Measurements from ENCODE around the gene WWC2.

Gene WWC2

DNA sequence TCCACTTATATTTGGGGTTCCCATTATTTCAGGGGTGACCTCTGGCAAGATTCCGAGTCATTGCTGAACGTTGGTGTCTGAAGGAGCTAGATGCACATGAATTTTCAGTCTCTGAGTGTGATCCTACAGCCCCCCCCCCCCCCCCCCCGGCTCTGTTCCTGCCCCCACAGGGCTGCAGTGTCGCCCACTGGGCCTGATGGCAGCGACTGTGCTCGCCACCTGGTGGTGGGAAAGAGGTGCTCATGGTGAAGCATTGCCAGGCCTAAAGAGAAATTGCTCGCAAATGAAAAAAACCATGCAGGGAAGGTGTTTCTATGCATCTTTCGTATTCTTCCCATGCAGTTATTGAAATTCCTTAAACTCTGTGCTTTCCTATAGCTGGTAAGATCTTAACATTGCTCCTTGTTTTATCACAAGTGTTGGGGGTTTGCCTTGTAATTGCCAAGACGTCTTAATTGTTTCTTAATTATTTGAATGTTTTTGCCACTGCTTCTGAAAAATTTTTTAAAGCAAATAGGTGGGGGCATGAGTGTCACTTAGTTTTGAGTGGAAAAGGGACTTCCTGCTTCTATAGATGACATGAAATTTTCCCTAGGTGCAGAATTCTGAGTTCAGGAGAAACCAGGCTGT lies 157.8 kb downstream of the WWC2 start:
- DNase-seq (ENCODE audit: low read depth in 3 of 3) = peak; percentile 8 to 38 (median 16)

DNA sequence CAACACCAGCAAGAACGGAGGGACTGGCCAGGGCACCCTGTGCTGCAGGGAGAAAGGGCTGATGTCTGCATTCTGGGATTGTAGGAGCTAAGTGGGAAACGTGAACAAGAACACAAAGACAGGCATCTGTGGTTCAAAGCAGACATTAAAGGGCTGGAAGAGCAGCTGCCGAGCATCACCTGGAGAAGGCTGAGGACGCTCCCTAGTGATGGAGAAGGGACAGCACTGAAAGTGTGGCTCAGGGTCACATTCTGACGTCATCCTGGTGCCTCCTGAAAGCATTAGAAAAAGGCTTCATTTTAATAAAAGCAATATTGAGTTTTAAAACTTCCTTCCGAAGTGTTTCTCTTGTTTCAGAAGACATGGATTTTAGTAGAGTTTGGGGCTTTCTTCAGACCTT lies 158.8 kb downstream of the WWC2 start:
- no peak for DNase-seq (ENCODE audit: low read depth in 3 of 3)

DNA sequence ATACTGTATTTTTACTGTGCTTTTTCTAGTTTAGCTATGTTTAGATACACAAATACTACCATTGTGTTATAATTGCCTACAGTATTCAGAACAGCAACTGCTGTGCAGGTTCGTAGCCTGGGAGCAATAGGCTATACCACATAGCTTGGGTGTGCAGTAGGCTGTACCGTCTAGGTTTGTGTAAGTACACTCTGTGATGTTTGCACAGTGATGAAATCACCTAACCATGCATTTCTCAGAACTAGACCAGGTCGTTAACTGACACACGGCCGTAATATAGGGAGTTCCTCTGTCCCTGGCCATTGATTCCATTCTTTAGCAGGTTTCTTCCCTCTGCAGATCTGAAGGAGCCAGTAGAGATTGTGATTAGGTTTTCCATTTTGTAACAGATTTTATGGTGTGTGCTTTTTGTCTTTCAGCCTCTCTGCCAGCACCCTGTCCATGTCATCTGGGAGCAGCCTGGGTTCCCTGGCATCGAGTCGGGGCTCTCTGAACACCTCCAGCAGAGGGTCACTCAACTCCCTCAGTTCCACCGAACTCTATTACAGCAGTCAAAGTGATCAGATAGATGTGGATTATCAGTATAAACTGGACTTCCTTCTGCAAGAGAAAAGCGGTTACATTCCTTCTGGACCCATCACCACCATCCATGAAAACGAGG lies 161.6 kb downstream of the WWC2 start:
- no peak for DNase-seq (ENCODE audit: low read depth in 3 of 3)

DNA sequence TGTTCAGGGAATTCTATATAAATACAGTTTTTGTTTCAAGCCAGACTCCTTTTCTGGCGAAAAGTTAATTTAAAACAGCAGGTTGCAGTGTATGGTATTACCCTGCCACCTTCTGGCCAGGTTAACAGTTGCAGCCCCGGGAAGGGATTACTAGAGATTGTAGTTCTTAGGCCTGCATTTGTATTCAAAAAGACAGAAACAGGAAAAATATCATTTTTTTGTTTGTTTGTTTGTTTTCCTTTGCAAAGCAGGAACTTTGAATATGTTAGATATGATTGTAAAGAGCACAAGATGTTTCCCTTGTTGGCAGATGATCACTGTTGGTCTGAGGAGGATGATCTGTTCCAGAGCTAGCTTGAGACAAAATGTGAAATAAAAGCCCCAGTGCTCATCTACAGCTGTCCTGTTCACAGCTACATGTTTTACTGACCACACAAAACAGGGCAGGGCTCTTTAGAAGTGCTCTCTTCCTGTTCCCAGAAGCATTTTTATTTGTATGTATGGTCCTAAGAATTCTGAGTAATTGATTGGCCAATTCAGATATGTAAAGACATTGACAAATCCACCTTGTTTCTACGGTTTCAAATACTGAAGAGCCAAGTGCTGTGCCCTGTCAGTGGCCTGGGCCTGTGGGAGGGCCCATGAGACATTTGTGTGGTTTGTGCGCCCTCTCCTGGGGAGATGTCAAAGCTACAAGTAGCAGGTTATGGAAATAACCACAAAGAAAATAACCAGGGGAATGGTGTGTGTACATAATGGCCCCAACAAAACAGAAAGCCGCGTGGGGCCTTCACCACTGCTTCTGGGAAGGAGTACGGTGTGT lies 163.1 kb downstream of the WWC2 start:
- peak; percentile 48 to 73 (median 64) for DNase-seq (ENCODE audit: low read depth in 3 of 3)

DNA sequence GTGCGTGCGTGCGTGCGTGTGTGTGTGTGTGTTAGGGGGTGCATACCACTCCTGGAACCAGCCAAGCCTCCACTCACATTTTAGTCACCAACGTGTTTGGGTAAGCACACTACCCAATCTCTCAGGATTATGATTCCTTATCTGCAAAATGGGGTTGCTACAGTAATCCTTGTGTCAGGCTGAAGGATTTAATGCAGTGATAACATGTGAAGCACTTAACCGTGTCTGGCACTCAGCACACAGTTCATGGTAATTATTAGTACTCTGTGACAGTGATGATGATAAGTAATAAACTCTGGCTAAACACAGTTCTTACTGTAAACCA lies 163.7 kb downstream of the WWC2 start:
- no peak for DNase-seq (ENCODE audit: low read depth in 3 of 3)

DNA sequence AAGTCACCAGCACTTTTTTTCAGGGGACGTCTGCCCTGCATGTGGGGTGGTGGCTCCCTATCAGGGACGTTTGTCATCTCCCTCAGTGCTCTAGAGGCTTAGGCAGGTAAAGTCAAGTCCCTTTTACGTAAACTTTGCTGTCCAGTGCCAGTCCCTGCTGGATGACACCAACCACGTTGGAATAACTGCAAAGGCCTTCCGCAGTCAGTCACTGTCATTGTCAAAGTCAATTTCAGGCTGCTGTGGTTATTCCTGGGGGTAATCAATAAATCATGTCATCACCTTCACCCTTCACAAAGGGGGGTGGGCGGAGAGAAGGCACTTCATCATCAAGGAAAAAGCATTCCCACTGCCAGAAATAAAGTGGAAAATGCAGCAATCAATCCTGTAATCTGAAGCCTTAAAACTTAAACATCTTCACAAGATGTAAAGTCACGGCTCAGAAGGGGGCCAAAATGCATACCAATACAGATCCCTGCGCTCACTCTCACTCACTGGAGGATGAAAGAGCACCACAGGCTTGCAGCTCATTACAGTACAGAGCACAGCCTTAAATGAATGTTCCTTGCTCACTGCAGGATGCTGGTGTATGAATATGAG lies 164.8 kb downstream of the WWC2 start:
- DNase-seq (ENCODE audit: low read depth in 3 of 3) = no peak

DNA sequence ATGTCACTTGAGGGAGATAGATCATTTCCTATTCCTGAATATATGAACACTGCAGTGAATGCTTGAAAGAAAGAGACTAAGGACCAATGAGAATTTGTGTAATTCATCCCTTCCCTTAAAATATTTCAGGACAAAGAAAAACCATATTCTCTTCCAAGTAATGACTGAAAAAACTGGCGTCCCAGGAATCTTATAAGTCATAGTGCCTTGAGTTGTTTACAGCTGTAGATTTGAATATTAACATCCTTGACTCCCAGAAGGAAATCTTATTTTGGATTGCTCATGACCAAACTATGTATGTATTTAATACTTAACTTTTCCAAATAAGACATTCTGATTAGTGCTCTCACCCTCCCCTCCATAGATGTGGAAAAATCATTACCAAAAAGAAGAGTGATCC lies 165.6 kb downstream of the WWC2 start:
- DNase-seq (ENCODE audit: low read depth in 3 of 3) = no peak

DNA sequence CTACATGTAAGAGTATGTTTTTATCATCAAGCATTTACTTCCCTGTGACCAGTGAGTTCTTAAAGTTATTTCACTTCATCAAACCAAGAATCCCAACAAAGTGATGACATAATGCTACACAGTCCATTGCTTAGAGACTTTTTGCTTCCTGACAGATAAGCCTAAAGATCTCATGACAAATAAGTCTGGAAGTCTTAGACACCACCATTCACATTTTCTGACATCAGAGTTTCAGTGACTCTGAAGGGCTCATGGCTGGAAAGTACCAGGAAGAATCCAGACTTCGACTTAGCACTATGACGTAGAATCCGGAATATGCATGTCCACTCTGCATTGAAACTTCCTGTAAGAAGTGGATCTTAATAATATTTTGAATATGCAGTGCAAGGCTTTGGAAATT lies 167.3 kb downstream of the WWC2 start:
- DNase-seq (ENCODE audit: low read depth in 3 of 3) = no peak

DNA sequence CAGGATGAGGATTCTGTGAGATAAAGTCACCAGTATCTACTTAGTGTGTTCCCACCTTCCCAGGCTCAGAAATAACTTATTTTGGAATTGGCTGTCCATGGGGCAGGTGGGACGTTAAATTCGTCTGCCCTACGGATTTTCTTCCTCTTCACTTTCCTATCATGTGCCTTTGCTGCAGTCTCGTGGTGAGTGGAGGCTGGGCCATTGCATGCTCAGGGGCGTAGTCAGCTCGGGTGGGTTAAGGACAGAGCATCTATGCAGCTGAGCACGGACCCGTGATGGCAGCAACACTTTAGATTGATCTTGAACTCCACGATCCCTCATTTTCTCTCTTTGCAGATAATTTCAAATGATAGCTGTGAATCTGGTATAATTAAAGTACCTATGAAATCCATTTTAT lies 169.5 kb downstream of the WWC2 start:
- DNase-seq (ENCODE audit: low read depth in 3 of 3) = no peak

DNA sequence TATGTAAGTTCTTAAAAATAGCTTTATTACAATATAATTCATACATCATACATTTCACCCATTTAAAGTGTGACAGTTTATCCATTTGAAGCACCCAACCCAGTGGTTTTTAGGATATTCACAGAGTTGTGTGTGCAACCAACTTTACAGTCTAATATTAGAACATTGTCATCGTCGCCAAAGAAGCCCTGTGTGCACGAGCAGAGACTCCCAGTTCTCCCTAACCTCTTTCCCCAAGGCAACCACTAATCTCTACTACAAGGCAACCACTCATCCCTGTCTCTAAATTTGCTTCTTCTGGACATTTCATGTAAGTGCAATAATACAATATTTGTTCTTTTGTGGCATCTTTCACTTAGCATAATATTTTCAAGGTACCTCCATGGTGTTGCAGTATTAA lies 173.3 kb downstream of the WWC2 start:
- no peak for DNase-seq (ENCODE audit: low read depth in 3 of 3)

DNA sequence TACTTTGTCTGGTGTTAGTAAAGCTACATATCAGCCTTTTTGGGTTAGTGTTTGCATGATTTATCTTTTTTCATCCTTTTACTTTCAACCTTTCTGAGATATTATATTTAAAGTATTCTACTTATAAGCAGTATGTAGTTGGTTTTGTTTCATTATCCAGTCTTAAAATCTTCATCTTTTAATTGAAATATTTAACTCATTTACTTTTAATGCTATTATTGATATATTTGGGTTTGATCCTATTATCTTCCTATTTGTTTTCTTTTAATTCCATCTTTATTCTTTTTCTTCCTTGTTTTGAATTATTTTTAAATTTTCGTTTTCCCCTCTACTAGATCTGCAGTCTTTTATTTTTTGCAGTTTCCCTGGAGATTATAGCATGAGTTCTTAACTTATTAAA lies 177.0 kb downstream of the WWC2 start:
- no peak for DNase-seq (ENCODE audit: low read depth in 3 of 3)

DNA sequence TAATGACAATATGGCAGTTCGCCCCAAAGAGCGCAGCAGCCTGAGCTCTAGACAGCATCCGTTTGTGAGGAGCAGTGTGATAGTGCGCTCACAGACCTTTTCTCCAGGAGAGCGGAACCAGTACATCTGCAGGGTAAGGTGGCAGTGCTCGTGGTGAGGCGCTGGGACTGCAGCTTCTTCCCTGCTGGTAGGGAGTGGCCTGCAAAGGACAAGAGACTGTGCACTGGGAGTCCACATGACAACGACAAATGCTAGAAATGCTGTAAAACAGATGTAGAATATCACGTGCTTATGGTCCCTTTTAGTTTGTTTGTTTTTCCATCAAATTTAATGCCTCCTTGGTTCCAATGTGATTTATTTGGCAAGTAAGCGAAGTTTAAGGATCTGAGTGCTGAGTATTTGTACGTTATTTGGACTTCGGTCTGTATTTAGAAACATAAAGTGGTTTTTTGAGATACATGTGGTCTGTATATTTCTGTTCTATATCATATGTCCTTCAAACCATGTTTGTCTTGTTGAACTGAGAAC lies 185.3 kb downstream of the WWC2 start:
- no peak for DNase-seq (ENCODE audit: low read depth in 3 of 3)

DNA sequence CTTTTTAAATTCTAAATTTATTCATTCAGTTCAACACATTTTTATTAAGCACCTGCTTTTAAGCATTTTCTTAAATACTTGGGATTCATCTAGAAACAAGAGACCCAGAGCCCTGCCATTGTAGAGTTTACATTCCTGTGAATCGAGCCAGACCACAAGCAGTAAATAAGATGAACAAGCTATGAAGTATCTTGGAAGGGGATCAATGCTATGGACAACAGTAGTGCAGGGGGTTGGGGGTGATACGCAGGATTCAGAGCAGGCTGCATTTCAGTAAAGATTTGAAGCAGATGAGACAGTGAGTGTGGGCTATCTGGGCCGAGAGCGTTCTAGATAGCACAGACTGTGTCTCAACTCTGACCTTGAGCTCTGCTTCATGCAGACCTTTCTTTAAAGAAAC lies 185.9 kb downstream of the WWC2 start:
- DNase-seq (ENCODE audit: low read depth in 3 of 3) = no peak

DNA sequence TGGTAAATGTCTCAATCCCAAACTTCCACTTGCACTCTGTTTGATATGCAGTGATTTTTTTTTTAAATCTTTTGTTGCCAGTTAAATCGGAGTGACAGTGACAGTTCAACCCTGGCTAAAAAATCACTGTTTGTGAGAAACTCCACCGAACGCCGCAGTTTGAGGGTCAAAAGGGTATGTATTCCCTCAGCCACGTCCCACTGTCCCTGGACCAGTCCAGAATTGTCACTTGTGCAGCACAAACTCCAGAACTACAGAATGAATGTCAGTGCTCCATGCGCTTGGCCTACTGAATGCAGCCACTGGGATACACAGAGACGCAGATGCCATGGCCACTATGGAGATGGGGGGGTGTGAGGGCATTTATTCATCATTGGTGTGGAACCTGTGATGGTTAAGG lies 186.8 kb downstream of the WWC2 start:
- DNase-seq (ENCODE audit: low read depth in 3 of 3) = no peak

DNA sequence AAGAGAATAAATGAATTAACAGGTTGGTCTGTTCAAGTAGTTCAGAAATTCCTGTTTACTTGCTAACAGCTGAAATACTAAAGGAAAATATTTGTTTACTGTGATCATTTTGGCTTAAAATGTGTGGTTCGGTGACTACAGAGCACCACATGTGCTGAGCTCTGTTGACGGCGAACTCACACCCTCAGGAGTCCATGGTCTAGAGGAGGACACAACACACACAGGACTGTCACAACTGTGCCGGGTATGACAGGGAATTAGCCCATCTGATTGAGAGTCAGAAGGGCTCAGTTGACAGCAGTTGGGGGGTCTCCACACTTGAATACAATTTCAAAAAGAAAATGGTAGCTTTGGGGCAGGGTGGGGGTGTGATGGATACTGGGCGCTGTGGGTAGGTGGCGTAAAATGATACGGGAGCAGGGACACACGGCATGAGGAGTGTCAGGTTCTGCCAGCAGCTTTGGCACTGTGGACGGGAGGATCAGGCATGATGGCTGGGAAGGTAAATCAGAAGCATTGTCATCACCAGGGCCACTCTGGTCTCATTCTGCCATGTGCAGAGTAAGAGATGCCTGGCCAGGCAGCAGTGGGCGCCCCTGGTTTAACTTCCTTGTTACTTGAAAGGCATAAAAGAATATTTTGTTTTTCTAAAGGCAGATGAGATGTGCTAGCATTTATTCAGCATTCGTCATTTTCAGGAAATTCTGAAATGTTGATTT lies 187.7 kb downstream of the WWC2 start:
- DNase-seq (ENCODE audit: low read depth in 3 of 3) = no peak

DNA sequence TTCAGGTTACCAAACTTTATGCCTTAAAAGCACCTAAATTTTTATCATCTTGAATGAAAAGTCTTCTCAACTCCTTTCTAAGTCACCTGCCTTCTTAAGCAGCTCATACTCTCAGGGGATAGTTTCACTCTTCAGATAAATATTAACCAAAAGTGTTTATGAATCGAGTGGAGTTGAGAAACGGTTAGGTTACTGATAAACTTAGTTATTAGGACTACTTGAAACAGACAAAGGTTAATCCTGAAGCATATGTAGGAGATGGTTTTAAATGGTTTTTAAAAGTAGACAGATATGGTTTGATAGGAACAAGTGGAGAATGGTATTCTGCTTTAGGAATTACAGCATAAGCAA lies 188.2 kb downstream of the WWC2 start:
- DNase-seq (ENCODE audit: low read depth in 3 of 3) = no peak

DNA sequence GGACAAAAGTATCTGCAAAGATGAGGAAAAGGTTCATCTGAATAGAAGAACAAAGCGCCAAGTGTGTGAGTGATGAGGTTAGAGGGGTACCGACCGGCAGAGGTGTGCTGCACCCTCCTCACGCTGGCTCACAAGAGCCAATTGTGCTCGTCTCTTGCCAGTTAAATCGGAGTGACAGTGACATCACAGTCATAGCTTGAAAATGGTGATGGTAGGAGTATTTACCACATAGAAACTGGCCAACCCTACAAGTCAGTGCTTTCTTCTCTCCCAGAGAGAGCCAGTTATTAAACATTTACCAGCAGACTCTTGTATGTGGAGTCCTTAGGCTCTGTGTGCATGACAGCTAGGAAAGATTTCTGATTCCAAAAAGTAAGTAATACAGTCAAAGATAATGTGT lies 188.6 kb downstream of the WWC2 start:
- no peak for DNase-seq (ENCODE audit: low read depth in 3 of 3)

DNA sequence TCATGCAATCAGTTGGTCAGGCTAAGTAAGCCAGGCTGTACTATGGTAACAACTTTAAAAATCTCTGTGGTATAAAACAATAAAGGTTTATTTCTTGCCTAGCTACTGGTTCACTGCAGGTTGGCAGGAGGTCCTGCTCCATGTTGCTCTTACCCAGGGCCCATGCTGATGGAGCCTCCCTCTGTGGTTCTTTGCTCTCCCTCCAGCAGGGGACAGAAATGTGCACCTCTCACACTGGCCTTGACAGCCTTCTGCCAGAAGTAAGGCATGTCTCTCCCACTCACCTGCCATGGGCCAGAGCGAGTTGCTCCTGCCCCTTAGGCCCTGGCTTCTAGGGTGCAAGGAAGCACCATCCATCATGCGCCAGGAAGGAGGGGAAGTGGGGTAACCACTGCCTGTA lies 189.9 kb downstream of the WWC2 start:
- DNase-seq (ENCODE audit: low read depth in 3 of 3) = no peak

DNA sequence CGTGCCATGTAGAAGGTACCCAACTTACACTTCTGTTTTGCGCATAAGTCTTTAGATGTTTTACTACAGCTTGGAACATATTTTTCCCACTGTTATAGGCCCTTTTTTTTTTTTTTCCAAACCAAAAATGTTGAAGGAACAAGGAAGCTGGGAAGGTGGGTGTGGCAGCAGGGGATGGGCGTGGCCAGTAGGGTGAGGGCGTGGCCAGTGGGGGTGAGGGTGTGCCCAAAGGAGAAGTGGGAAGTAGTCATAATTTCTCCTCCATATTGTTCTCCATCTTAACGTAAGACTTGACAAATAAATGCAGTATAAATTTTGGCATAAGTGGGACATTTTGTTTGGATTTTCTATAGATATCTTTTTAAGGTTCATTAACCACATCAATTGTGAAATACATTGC lies 190.6 kb downstream of the WWC2 start:
- DNase-seq (ENCODE audit: low read depth in 3 of 3) = peak in 1 of 3 experiments; percentile 5

DNA sequence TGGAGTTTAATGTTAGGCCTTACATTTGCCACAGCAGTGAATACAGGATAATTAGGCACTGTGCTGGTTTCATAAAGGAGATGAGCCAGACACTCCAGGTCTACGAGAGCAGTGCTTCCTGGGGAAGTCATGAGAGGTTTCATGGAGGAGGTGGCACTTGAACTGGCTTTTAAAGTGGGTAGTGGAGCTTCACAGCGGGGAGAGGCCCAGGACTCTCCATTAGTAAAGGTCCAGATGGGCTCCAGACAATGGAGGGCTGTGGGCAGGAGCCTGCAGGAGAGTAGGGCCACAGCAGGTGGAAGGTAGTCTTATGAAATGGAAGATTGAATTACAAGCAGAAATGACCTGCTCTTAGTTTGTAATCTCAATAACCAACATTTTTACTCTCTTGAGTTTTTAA lies 192.0 kb downstream of the WWC2 start:
- DNase-seq (ENCODE audit: low read depth in 3 of 3) = no peak

DNA sequence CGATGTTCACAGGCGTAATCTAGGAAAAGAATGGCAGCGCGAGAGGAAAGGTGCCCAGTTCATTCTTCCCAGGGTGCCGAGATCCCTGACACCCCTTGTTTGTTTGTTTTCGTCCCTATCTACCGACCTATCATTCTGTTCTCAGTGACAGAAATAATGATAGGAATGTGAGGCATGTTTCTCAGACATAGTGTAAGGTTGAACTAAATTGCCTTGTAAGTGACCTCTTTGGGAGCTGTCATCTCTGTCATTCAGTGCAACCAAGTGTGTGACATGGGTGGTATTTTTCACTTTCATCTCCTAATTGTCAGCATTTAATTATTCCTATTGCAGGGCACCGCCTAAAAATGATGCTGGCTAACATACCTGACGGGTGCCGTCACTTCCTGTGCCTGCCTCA lies 196.7 kb downstream of the WWC2 start:
- no peak for DNase-seq (ENCODE audit: low read depth in 3 of 3)

DNA sequence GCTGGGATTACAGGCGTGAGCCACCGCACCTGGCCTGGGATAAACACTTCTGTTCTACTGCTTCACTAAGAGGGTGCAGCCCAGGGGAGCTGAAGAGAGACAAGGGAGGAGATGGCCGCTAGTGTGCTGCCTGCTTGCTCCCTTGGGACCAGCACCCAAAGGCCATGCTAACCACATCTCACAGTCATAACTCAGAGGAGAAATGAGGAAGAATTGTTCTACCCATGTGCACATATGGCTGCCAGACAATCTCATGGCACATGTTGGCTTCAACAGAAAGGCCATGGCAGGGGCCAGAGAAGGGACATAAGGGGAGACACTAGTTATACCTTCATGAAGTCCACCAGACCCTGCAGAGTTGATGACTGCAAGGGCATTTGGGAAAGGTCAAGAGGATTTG lies 198.6 kb downstream of the WWC2 start:
- no peak for DNase-seq (ENCODE audit: low read depth in 3 of 3)

Data from stimulated activated CD4-positive, alpha-beta T cell treated with anti-CD3 and anti-CD28 coated beads, TNF-alpha, amount 100 ng/mL, for 24 hours (primary cell).